OCI-LY3 (cell line): Measurements from ENCODE around the gene ARL4D.

Source experiments
- H2AFZ ChIP-seq: fragments of 200-600, 300-600 bp; shearing (Covaris generic); 2 replicates; pipeline ENCODE4 v1.6.0; 2014; ENCODE audit warnings: antibody characterized with exemption, low read depth, low read length
- H3K27ac ChIP-seq: fragments of 200-600, 300-600 bp; sonication (generic); 2 replicates; pipeline ENCODE4 v1.5.1; 2014; ENCODE audit warnings: mild to moderate bottlenecking, low read length, moderate library complexity, mixed read lengths
- H3K27me3 ChIP-seq: fragments of 200-600, 300-600 bp; sonication (generic); 2 replicates; pipeline ENCODE4 v1.6.1; 2014; ENCODE audit warnings: low read depth, low read length, mixed read lengths
- H3K36me3 ChIP-seq: fragments of 200-600, 300-600 bp; sonication (generic); replicated peaks from 2 replicates; pipeline ENCODE3; 2014; ENCODE audit warnings: low read depth, low read length, mixed read lengths
- H3K4me1 ChIP-seq: fragments of 300-600, 200-600 bp; sonication (generic); 2 replicates; pipeline ENCODE4 v1.6.1; 2014; ENCODE audit warnings: low read length, mixed read lengths
- H3K4me2 ChIP-seq: fragments of 200-600, 300-600 bp; sonication (generic); 2 replicates; pipeline ENCODE4 v1.6.1; 2014; ENCODE audit warnings: low read length, mixed read lengths
- H3K4me3 ChIP-seq: fragments of 300-600, 200-600 bp; sonication (generic); 2 replicates; pipeline ENCODE4 v1.5.1; 2014; ENCODE audit warnings: antibody characterized with exemption, mild to moderate bottlenecking, low read length, moderate library complexity
- H3K79me2 ChIP-seq: fragments of 300-600, 200-600 bp; shearing (Covaris generic); 2 replicates; pipeline ENCODE4 v1.6.1; 2014; ENCODE audit warnings: mild to moderate bottlenecking, low read length, mixed read lengths
- H3K9ac ChIP-seq: fragments of 300-600, 200-600 bp; shearing (Covaris generic); 2 replicates; pipeline ENCODE4 v1.6.0; 2014; ENCODE audit warnings: mild to moderate bottlenecking, low read length, moderate library complexity
- H3K9me3 ChIP-seq: fragments of 200-600, 300-600 bp; shearing (Covaris generic); 2 replicates; pipeline ENCODE4 v1.6.1; 2014; ENCODE audit warnings: low read length, mixed read lengths; ENCODE audit not compliant: insufficient read depth
- H4K20me1 ChIP-seq: fragments of 200-600, 300-600 bp; sonication (generic); 2 replicates; pipeline ENCODE4 v1.6.1; 2016; ENCODE audit warnings: low read length, mixed read lengths; ENCODE audit not compliant: insufficient read depth
- CTCF ChIP-seq: fragments of 200-600, 300-600 bp; sonication (generic); IDR thresholded peaks from 2 replicates; pipeline ENCODE4 v1.5.1; 2014; ENCODE audit warnings: antibody characterized with exemption, low read length, low read depth
- EZH2phosphoT487 ChIP-seq: fragments of 200-600 bp; shearing (Covaris generic); IDR thresholded peaks from 2 replicates; pipeline ENCODE4 v1.6.1; 2018; ENCODE audit warnings: antibody characterized with exemption, mixed run types, low read depth

Gene ARL4D

GRCh38 chr17:43423777-43424455, 25.1 kb downstream of the ARL4D start:
- no peak overlapping the region for H3K27ac ChIP-seq
- H2AFZ ChIP-seq: no peak overlapping the region
- no peak for TF ChIP-seq EZH2phosphoT487
- TF ChIP-seq CTCF: no peak

GRCh38 chr17:43427362-43428043, 28.7 kb downstream of the ARL4D start:
- no peak for TF ChIP-seq EZH2phosphoT487
- TF ChIP-seq CTCF: no peak
- Histone ChIP-seq H3K4me3 (no peak overlapping the region), H3K9me3 (no peaks in the 10 kb centered on the region), H2AFZ (no peak overlapping the region), H3K27ac (no peak overlapping the region), H4K20me1 (no peaks in the 10 kb centered on the region), H3K36me3 (no peaks in the 10 kb centered on the region), H3K4me1 (no peaks in the 10 kb centered on the region), H3K27me3 (peaks cover 27% of the 10 kb centered on the region), H3K9ac (no peak overlapping the region), H3K79me2 (no peaks in the 10 kb centered on the region), H3K4me2 (no peak overlapping the region)

More at GRCh38 chr17:43423777-43424455, 25.1 kb downstream of the ARL4D start:
- H3K9ac ChIP-seq: no peak overlapping the region
- no peaks in the 10 kb centered on the region for H3K79me2 ChIP-seq
- H3K27me3 ChIP-seq: peaks cover 12% of the 10 kb centered on the region; the same call in 1 of the 2 replicates
- H4K20me1 ChIP-seq: no peaks in the 10 kb centered on the region
- no peak overlapping the region for H3K4me2 ChIP-seq
- no peaks in the 10 kb centered on the region for H3K4me1 ChIP-seq
- no peaks in the 10 kb centered on the region for H3K36me3 ChIP-seq
- no peaks in the 10 kb centered on the region for H3K9me3 ChIP-seq
- H3K4me3 ChIP-seq: no peak overlapping the region

GRCh38 chr17:43428524-43428923, 29.7 kb downstream of the ARL4D start:
- no peaks in the 10 kb centered on the region for H3K79me2 ChIP-seq
- H3K9ac ChIP-seq: no peak overlapping the region
- H3K9me3 ChIP-seq: no peaks in the 10 kb centered on the region
- no peaks in the 10 kb centered on the region for H3K4me1 ChIP-seq
- no peak overlapping the region for H3K27ac ChIP-seq
- H2AFZ ChIP-seq: no peak overlapping the region
- TF ChIP-seq EZH2phosphoT487: no peak
- TF ChIP-seq CTCF: no peak
- no peaks in the 10 kb centered on the region for H3K36me3 ChIP-seq
- H3K27me3 ChIP-seq: peaks cover 27% of the 10 kb centered on the region
- no peak overlapping the region for H3K4me3 ChIP-seq
- no peak overlapping the region for H3K4me2 ChIP-seq
- H4K20me1 ChIP-seq: no peaks in the 10 kb centered on the region

GRCh38 chr17:43430936-43431713, 32.3 kb downstream of the ARL4D start:
- Histone ChIP-seq H3K79me2 (no peaks in the 10 kb centered on the region), H3K9me3 (no peaks in the 10 kb centered on the region), H3K36me3 (no peaks in the 10 kb centered on the region), H4K20me1 (no peaks in the 10 kb centered on the region), H3K4me2 (no peak overlapping the region), H3K27ac (no peak overlapping the region), H3K9ac (no peak overlapping the region), H3K27me3 (peaks cover 31% of the 10 kb centered on the region), H3K4me1 (no peaks in the 10 kb centered on the region), H2AFZ (no peak overlapping the region), H3K4me3 (no peak overlapping the region)
- TF ChIP-seq EZH2phosphoT487: no peak
- TF ChIP-seq CTCF: no peak
